HuH-7.5 (cell line): ENCODE data around the gene SIVA1.
"Not testable (repeated sequence)": the region's sequence is repeated elsewhere in the genome, so short reads cannot be mapped to it uniquely, and the experiment has no call there.

ENCODE experiments used
- DNase-seq: peaks from one replicate; pipeline ENCODE4 v3.0.0; 2011; ENCODE audit warnings: low spot score

Gene SIVA1

GRCh38 chr14:104734991-104735779 is 17.8 kb upstream of the SIVA1 start:
- DNase-seq, result no peak

- DNase-seq, result no peak
Observed at GRCh38 chr14:104735830-104736642, 16.9 kb upstream of the SIVA1 start.

- DNase-seq, result no peak
Observed at GRCh38 chr14:104738375-104739019, 14.4 kb upstream of the SIVA1 start.

- no peak for DNase-seq
Observed at GRCh38 chr14:104739026-104739425, 13.9 kb upstream of the SIVA1 start.

- DNase-seq, result no peak
Observed at GRCh38 chr14:104739546-104740516, 13.1 kb upstream of the SIVA1 start.

- no peak for DNase-seq
Observed at GRCh38 chr14:104741108-104741802, 11.7 kb upstream of the SIVA1 start.

- DNase-seq, result no peak
Observed at GRCh38 chr14:104741803-104742251, 11.1 kb upstream of the SIVA1 start.

GRCh38 chr14:104742586-104743455 is 10.1 kb upstream of the SIVA1 start:
- no peak for DNase-seq

GRCh38 chr14:104743461-104744380 is 9.2 kb upstream of the SIVA1 start:
- DNase-seq, result no peak

GRCh38 chr14:104744484-104744883 is 8.5 kb upstream of the SIVA1 start:
- no peak for DNase-seq

GRCh38 chr14:104745431-104745830 is 7.5 kb upstream of the SIVA1 start:
- no peak for DNase-seq

GRCh38 chr14:104746071-104746545 is 6.8 kb upstream of the SIVA1 start:
- no peak for DNase-seq

GRCh38 chr14:104746934-104747481 is 5.9 kb upstream of the SIVA1 start:
- no peak for DNase-seq

- no peak for DNase-seq
Observed at GRCh38 chr14:104747876-104748275, 5.1 kb upstream of the SIVA1 start.

- peak; percentile 60 for DNase-seq
Observed at GRCh38 chr14:104749111-104749649, 3.8 kb upstream of the SIVA1 start.

- no peak for DNase-seq
Observed at GRCh38 chr14:104750056-104750752, 2.7 kb upstream of the SIVA1 start.

- not testable (repeated sequence) for DNase-seq
Observed at GRCh38 chr14:104750753-104751057, 2.2 kb upstream of the SIVA1 start.
